ENCODE measurements around the gene PRDX2.

The PRDX2 gene

DNA sequence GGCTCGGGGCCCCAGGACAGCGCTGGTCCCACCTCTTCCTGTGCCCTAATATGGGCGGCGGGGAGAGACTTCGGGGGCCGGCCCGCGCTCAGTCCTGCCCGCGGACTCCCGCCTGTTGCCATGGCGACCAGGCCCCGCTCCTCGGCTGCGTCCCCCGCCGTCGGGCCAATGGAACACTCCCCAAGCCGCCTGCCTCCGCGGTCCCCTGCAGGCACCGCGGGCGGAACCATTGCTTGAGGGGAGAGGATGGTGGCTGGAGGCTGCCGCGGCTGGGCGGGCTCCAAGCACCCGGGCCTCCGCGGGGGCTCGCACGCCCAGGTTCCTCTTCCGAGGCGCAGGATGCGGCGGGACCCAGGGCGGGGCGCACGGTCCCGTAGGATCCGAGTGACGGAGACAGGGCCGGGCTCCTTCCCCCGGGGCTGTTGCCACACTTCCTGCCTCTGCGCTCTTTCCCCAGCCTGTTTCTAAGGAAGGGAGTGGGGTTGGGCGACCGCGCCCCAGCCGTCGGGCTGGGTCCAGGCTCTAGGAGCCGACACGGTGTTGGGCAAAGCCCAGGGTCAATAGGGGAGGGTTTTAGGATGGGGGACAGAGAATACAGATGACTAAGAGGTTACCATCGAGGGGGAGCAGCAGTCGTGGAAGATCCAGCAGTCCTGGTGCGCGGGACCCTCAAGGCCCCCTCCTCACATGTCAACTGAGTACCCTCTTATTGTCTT is 11.5 kb downstream of the PRDX2 start:
- Histone ChIP-seq H2BK5ac (ENCODE audit: low read depth, low read length, poor library complexity) (peak overlapping the region; percentile 90), H4K8ac (ENCODE audit: low read depth, low read length) (peak overlapping the region; percentile 96), H2BK120ac (ENCODE audit: insufficient read depth, low read length, poor library complexity) (peak overlapping the region; percentile 57), H3K14ac (ENCODE audit: low read length) (peak overlapping the region; percentile 80), H2BK12ac (ENCODE audit: low read length) (peak overlapping the region; percentile 69), H4K91ac (ENCODE audit: low read depth, low read length) (peak overlapping the region; percentile 84), H3K4me2 (ENCODE audit: low read length) (peak overlapping the region; percentile 96), H3K9me3 (ENCODE audit: insufficient read depth, low read depth, low read length) (peaks cover 2% of the 10 kb centered on the region), H3K27me3 (ENCODE audit: insufficient read depth, low read length) (no peaks in the 10 kb centered on the region), H2AFZ (ENCODE audit: insufficient read depth, low read length, poor library complexity) (peak overlapping the region; percentile 41), H3K79me1 (ENCODE audit: low read length) (peaks cover 69% of the 10 kb centered on the region), H3K4me3 (ENCODE audit: low read depth, low read length) (peak overlapping the region; percentile 59), H3K4ac (ENCODE audit: low read depth, low read length) (peak overlapping the region; percentile 57), H2AK5ac (ENCODE audit: low read length) (peak overlapping the region; percentile 86), H3K79me2 (ENCODE audit: control insufficient read depth, insufficient read depth, low read length, poor library complexity) (peaks cover 26% of the 10 kb centered on the region), H3K9ac (ENCODE audit: low read length) (peak overlapping the region; percentile 31), H3K36me3 (ENCODE audit: control insufficient read depth in 1 of 2, insufficient read depth in 2 of 2, low read length in 2 of 2) (peaks cover 0 to 2% of the 10 kb centered on the region in 2 experiments), H4K12ac (ENCODE audit: low read depth, low read length) (peak overlapping the region; percentile 5), H3K23ac (ENCODE audit: low read length) (no peak overlapping the region), H3K18ac (ENCODE audit: low read length) (peak overlapping the region; percentile 87), H3K4me1 (ENCODE audit: control insufficient read depth in 1 of 2, insufficient read depth in 2 of 2, low read length in 2 of 2) (peaks cover 39 to 44% of the 10 kb centered on the region in 2 experiments), H3K27ac (ENCODE audit: low read depth, low read length) (peak overlapping the region; percentile 96)
- WGBS (ENCODE audit: extremely low coverage, insufficient coverage, insufficient read length), result no CpG with 5 or more reads among the region's 56 CpGs
- peak; percentile 91 to 93 for DNase-seq

DNA sequence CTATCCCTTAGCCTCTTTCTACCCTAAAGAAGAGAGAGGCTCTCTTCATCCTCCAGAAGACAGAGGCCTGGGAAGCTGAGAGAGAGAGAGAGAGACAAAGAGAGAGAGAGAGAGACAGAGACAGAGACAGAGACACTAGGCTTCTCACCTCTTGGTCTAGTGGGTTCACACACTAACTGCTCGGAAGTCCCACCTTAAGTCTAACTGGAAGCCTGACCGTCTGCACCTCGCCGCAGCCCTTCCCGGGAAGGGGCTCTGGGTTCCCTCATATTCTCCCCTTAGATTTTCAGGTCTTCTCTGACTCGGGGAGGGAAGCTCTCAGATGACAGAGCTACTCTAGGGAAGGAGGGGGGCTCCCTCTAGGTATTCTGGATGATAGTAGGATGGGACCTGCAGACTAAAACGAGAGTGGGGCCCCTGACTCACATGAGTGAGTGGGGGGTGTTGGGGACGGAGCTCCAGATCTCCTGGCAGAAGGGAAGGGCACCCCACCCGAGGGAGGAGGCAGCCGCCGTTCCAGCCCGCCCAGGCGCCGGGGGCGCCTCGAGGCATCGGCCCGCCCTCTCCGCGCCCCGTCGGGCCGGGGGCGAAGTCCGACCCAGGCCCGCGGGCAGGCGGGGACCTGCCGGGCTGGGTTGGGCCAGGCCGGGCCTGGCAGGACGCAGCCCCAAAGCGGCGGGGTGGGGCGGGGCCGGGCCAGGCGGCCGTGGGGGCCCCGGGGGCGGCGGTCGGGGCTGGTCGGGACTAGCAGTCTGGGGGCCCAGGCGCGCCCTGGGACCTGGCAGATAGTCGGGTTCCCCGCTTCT is 12.3 kb downstream of the PRDX2 start:
- peak overlapping the region; percentile 37 for H3K9ac ChIP-seq (ENCODE audit: low read length)
- peak overlapping the region; percentile 86 for H3K14ac ChIP-seq (ENCODE audit: low read length)
- peak overlapping the region; percentile 92 for H2BK120ac ChIP-seq (ENCODE audit: insufficient read depth, low read length, poor library complexity)
- H4K91ac ChIP-seq (ENCODE audit: low read depth, low read length), result peak overlapping the region; percentile 84
- H4K8ac ChIP-seq (ENCODE audit: low read depth, low read length), result peak overlapping the region; percentile 96
- DNase-seq, result no peak
- WGBS (ENCODE audit: extremely low coverage, insufficient coverage, insufficient read length), result no CpG with 5 or more reads among the region's 46 CpGs
- peak overlapping the region; percentile 88 for H2AK5ac ChIP-seq (ENCODE audit: low read length)
- peak overlapping the region; percentile 85 for H2BK12ac ChIP-seq (ENCODE audit: low read length)
- peaks cover 2% of the 10 kb centered on the region for H3K9me3 ChIP-seq (ENCODE audit: insufficient read depth, low read depth, low read length)
- H3K36me3 ChIP-seq (ENCODE audit: control insufficient read depth in 1 of 2, insufficient read depth in 2 of 2, low read length in 2 of 2), result peaks cover 0 to 2% of the 10 kb centered on the region in 2 experiments
- H3K4me2 ChIP-seq (ENCODE audit: low read length), result peak overlapping the region; percentile 96
- H3K79me1 ChIP-seq (ENCODE audit: low read length), result peaks cover 76% of the 10 kb centered on the region
- peak overlapping the region; percentile 90 for H2BK5ac ChIP-seq (ENCODE audit: low read depth, low read length, poor library complexity)
- H3K27ac ChIP-seq (ENCODE audit: low read depth, low read length), result peak overlapping the region; percentile 96
- H3K79me2 ChIP-seq (ENCODE audit: control insufficient read depth, insufficient read depth, low read length, poor library complexity), result peaks cover 27% of the 10 kb centered on the region
- H3K23ac ChIP-seq (ENCODE audit: low read length), result no peak overlapping the region
- peak overlapping the region; percentile 87 for H3K18ac ChIP-seq (ENCODE audit: low read length)
- peaks cover 46 to 50% of the 10 kb centered on the region in 2 experiments for H3K4me1 ChIP-seq (ENCODE audit: control insufficient read depth in 1 of 2, insufficient read depth in 2 of 2, low read length in 2 of 2)
- H2AFZ ChIP-seq (ENCODE audit: insufficient read depth, low read length, poor library complexity), result peak overlapping the region; percentile 42
- H3K27me3 ChIP-seq (ENCODE audit: insufficient read depth, low read length), result no peaks in the 10 kb centered on the region
- H3K4ac ChIP-seq (ENCODE audit: low read depth, low read length), result peak overlapping the region; percentile 71
- no peak overlapping the region for H3K4me3 ChIP-seq (ENCODE audit: low read depth, low read length)
- H4K12ac ChIP-seq (ENCODE audit: low read depth, low read length), result peak overlapping the region; percentile 70

- H4K12ac ChIP-seq (ENCODE audit: low read depth, low read length), result peak overlapping the region; percentile 70
- WGBS (ENCODE audit: extremely low coverage, insufficient coverage, insufficient read length), result no CpG with 5 or more reads among the region's 12 CpGs
- H3K9me3 ChIP-seq (ENCODE audit: insufficient read depth, low read depth, low read length), result peaks cover 2% of the 10 kb centered on the region
- no peak overlapping the region for H3K4me3 ChIP-seq (ENCODE audit: low read depth, low read length)
- H3K27me3 ChIP-seq (ENCODE audit: insufficient read depth, low read length), result no peaks in the 10 kb centered on the region
- no peak overlapping the region for H3K23ac ChIP-seq (ENCODE audit: low read length)
- peak overlapping the region; percentile 96 for H3K4me2 ChIP-seq (ENCODE audit: low read length)
- H3K14ac ChIP-seq (ENCODE audit: low read length), result peak overlapping the region; percentile 91
- H2BK5ac ChIP-seq (ENCODE audit: low read depth, low read length, poor library complexity), result peak overlapping the region; percentile 90
- peak overlapping the region; percentile 55 for H4K8ac ChIP-seq (ENCODE audit: low read depth, low read length)
- peak overlapping the region; percentile 96 for H3K27ac ChIP-seq (ENCODE audit: low read depth, low read length)
- peak overlapping the region; percentile 98 for H2AK5ac ChIP-seq (ENCODE audit: low read length)
- H3K36me3 ChIP-seq (ENCODE audit: control insufficient read depth in 1 of 2, insufficient read depth in 2 of 2, low read length in 2 of 2), result peaks cover 0 to 2% of the 10 kb centered on the region in 2 experiments
- peak overlapping the region; percentile 84 for H4K91ac ChIP-seq (ENCODE audit: low read depth, low read length)
- H3K18ac ChIP-seq (ENCODE audit: low read length), result peak overlapping the region; percentile 79
- peaks cover 46 to 53% of the 10 kb centered on the region in 2 experiments for H3K4me1 ChIP-seq (ENCODE audit: control insufficient read depth in 1 of 2, insufficient read depth in 2 of 2, low read length in 2 of 2)
- H3K4ac ChIP-seq (ENCODE audit: low read depth, low read length), result peak overlapping the region; percentile 71
- peak overlapping the region; percentile 92 for H2BK120ac ChIP-seq (ENCODE audit: insufficient read depth, low read length, poor library complexity)
- DNase-seq, result peak in 1 of 2 donors; percentile 15
- peak overlapping the region; percentile 96 for H2BK12ac ChIP-seq (ENCODE audit: low read length)
- peaks cover 75% of the 10 kb centered on the region for H3K79me1 ChIP-seq (ENCODE audit: low read length)
- H3K79me2 ChIP-seq (ENCODE audit: control insufficient read depth, insufficient read depth, low read length, poor library complexity), result peaks cover 26% of the 10 kb centered on the region
- H2AFZ ChIP-seq (ENCODE audit: insufficient read depth, low read length, poor library complexity), result peak overlapping the region; percentile 12
- peak overlapping the region; percentile 37 for H3K9ac ChIP-seq (ENCODE audit: low read length)
Measured at GRCh38 chr19:12788682-12789097, 12.9 kb downstream of the PRDX2 start.

DNA sequence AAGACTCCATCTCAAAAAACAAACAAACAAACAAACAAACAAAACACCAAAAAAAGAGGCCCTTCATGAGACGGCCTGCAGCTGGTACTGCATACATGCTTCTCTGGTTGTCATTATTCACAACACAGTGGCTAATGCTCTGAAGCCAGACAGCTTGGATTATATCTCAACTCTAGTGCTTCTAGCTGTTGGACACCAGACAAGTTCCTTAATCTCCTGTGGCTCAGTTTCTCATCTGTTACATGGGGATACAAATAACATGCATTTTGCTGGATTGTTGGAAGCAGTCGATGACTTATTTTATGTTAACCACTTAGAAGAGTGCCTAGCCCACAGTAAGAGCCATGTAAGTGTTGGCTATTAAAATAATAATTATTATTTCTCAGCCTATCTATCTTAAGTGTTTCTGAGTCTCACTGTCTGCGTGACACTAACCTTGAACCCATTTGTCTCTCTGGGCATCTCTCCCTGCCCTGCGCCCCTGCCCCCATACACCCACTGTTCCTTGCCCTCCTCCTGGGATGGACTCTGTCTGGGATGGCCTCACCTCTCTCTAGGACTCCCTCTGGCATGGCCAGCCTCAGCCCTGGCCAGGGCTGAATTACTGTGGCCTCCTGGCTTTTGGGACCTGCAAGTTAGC is 13.4 kb downstream of the PRDX2 start:
- peak overlapping the region; percentile 98 for H2AK5ac ChIP-seq (ENCODE audit: low read length)
- peak overlapping the region; percentile 90 for H2BK5ac ChIP-seq (ENCODE audit: low read depth, low read length, poor library complexity)
- peak overlapping the region; percentile 12 for H2AFZ ChIP-seq (ENCODE audit: insufficient read depth, low read length, poor library complexity)
- H3K27me3 ChIP-seq (ENCODE audit: insufficient read depth, low read length), result no peaks in the 10 kb centered on the region
- peaks cover 28% of the 10 kb centered on the region for H3K79me2 ChIP-seq (ENCODE audit: control insufficient read depth, insufficient read depth, low read length, poor library complexity)
- peak overlapping the region; percentile 96 for H3K4me2 ChIP-seq (ENCODE audit: low read length)
- H3K9ac ChIP-seq (ENCODE audit: low read length), result no peak overlapping the region
- peak overlapping the region; percentile 62 for H3K18ac ChIP-seq (ENCODE audit: low read length)
- peaks cover 76% of the 10 kb centered on the region for H3K79me1 ChIP-seq (ENCODE audit: low read length)
- H3K14ac ChIP-seq (ENCODE audit: low read length), result peak overlapping the region; percentile 91
- no peak overlapping the region for H3K23ac ChIP-seq (ENCODE audit: low read length)
- H3K4me1 ChIP-seq (ENCODE audit: control insufficient read depth in 1 of 2, insufficient read depth in 2 of 2, low read length in 2 of 2), result peaks cover 51 to 57% of the 10 kb centered on the region in 2 experiments
- peaks cover 0 to 2% of the 10 kb centered on the region in 2 experiments for H3K36me3 ChIP-seq (ENCODE audit: control insufficient read depth in 1 of 2, insufficient read depth in 2 of 2, low read length in 2 of 2)
- H4K12ac ChIP-seq (ENCODE audit: low read depth, low read length), result peak overlapping the region; percentile 6
- peaks cover 2% of the 10 kb centered on the region for H3K9me3 ChIP-seq (ENCODE audit: insufficient read depth, low read depth, low read length)
- H4K8ac ChIP-seq (ENCODE audit: low read depth, low read length), result peak overlapping the region; percentile 55
- DNase-seq, result no peak
- no peak overlapping the region for H3K4me3 ChIP-seq (ENCODE audit: low read depth, low read length)
- H2BK120ac ChIP-seq (ENCODE audit: insufficient read depth, low read length, poor library complexity), result peak overlapping the region; percentile 92
- H3K4ac ChIP-seq (ENCODE audit: low read depth, low read length), result peak overlapping the region; percentile 71
- WGBS (ENCODE audit: extremely low coverage, insufficient coverage, insufficient read length), result no CpG with 5 or more reads among the region's 4 CpGs
- peak overlapping the region; percentile 96 for H2BK12ac ChIP-seq (ENCODE audit: low read length)
- H4K91ac ChIP-seq (ENCODE audit: low read depth, low read length), result peak overlapping the region; percentile 84
- H3K27ac ChIP-seq (ENCODE audit: low read depth, low read length), result peak overlapping the region; percentile 96

Data from trophoblast cell (in vitro differentiated cells and primary cell).